ENCODE results near the gene SLC10A4. TPM values are rescaled to one million over a fixed set of nuclear protein-coding genes. Genes with fewer than 3 reads are reported as not detected.

Gene SLC10A4
- total and polyA plus RNA-seq, 2 of the 13 experiments (the other 11 are each of a cell fraction or from before 2014, with no cell fraction given): 0.04 to 0.07 TPM

DNA sequence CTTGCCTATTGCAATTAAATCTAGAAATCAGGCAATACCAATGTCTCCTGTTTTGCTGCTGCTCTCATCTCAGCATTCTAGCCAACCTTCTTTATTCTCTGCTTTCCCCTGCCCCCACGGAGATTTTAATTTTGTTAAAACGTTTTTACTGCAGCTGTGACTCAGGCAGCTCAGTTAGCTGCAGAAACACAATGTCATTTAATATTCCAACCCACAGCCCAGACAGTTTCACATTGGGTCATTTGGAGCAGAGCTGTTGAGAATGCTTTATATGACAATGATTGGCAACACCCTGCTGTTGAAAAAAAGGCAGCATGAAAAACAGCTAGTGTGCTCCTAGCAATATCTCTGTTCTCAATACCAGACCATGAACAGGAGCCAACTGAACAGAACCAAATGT, 12.6 kb upstream of the SLC10A4 start (continued):
- TF ChIP-seq, protein P1, sequence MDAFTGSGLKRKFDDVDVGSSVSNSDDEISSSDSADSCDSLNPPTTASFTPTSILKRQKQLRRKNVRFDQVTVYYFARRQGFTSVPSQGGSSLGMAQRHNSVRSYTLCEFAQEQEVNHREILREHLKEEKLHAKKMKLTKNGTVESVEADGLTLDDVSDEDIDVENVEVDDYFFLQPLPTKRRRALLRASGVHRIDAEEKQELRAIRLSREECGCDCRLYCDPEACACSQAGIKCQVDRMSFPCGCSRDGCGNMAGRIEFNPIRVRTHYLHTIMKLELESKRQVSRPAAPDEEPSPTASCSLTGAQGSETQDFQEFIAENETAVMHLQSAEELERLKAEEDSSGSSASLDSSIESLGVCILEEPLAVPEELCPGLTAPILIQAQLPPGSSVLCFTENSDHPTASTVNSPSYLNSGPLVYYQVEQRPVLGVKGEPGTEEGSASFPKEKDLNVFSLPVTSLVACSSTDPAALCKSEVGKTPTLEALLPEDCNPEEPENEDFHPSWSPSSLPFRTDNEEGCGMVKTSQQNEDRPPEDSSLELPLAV (CRISPR knock-in tag; conservative IDR thresholded peaks at IDR 0.05; ENCODE audit: low read depth): no peak

DNA sequence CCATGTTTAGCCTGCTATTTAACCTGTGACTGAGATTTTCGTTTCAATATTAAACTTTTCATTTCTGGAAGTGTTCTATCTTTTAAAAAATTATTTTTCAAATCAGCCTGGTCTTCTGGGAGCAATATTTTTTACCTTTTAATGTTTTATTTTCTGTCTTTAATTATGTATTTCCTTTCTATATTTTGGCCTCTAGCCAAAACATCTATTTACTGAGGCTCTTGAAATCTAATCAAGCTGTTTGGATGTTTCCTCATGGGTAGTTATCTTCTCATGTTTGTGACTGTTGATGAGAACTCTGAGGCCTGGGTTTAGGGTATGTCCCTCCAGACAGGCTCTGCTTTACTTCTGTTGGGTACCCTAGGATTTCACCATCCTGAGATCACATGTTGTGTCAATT, 10.3 kb upstream of the SLC10A4 start:
- WGBS (ENCODE audit: low lambda C conversion rate): 0% methylated on average over 1 of the region's 1 CpG

More for the DNA sequence above, 10.3 kb upstream of the SLC10A4 start:
- Histone ChIP-seq H3K9ac (ENCODE audit: insufficient read depth, low read depth, low read length) (no peak overlapping the region), H3K27ac (ENCODE audit: extremely low read length, insufficient read depth, low read length) (no peak overlapping the region), H3K36me3 (replicated peaks in 1 of 2; ENCODE audit: control insufficient read depth in 1 of 2, insufficient read depth in 2 of 2, low read length in 2 of 2) (no peaks in the 10 kb centered on the region), H3K79me2 (ENCODE audit: insufficient read depth, low read length) (no peaks in the 10 kb centered on the region), H3K4me2 (ENCODE audit: low read depth, low read length) (no peak overlapping the region), H3K9me3 (ENCODE audit: low read length) (no peaks in the 10 kb centered on the region), H3K4me3 (replicated peaks in 1 of 3; ENCODE audit: insufficient read depth in 1 of 3, low read depth in 2 of 3, low read length in 3 of 3) (no peak overlapping the region), H2AFZ (ENCODE audit: low read length) (no peak overlapping the region), H3K27me3 (ENCODE audit: control insufficient read depth in 1 of 2, insufficient read depth in 2 of 2, low read length in 2 of 2) (no peaks in the 10 kb centered on the region), H3K4me1 (ENCODE audit: insufficient read depth, low read length) (no peaks in the 10 kb centered on the region), H4K20me1 (ENCODE audit: insufficient read depth, low read length) (no peaks in the 10 kb centered on the region)
- no peak for FAIRE-seq
- TF ChIP-seq MTF1 (CRISPR knock-in tag; IDR thresholded peaks at IDR 0.05): no peak
- no peak for TF ChIP-seq ZNF446 (CRISPR knock-in tag; IDR thresholded peaks at IDR 0.05)
- TF ChIP-seq KAT7 (CRISPR knock-in tag; IDR thresholded peaks at IDR 0.05; ENCODE audit: borderline replicate concordance): no peak
- TF ChIP-seq TBP (CRISPR knock-in tag; IDR thresholded peaks at IDR 0.05): no peak
- TF ChIP-seq SIN3A (IDR thresholded peaks at IDR 0.05; ENCODE audit: borderline replicate concordance, low read depth, low read length): no peak
- TF ChIP-seq ZNF367 (CRISPR knock-in tag; IDR thresholded peaks at IDR 0.05; ENCODE audit: borderline replicate concordance): no peak
- TF ChIP-seq SMAD3 (CRISPR knock-in tag; IDR thresholded peaks at IDR 0.05): no peak
- TF ChIP-seq ZZZ3 (CRISPR knock-in tag; IDR thresholded peaks at IDR 0.05; ENCODE audit: borderline replicate concordance): no peak
- no peak for TF ChIP-seq ZNF775 (CRISPR knock-in tag; IDR thresholded peaks at IDR 0.05; ENCODE audit: borderline replicate concordance)
- no peak for TF ChIP-seq ZNF616 (CRISPR knock-in tag; IDR thresholded peaks at IDR 0.05; ENCODE audit: low read depth)
- no peak for TF ChIP-seq RBFOX2 (IDR thresholded peaks at IDR 0.05; ENCODE audit: low read depth, low read length)
- TF ChIP-seq, protein P2, sequence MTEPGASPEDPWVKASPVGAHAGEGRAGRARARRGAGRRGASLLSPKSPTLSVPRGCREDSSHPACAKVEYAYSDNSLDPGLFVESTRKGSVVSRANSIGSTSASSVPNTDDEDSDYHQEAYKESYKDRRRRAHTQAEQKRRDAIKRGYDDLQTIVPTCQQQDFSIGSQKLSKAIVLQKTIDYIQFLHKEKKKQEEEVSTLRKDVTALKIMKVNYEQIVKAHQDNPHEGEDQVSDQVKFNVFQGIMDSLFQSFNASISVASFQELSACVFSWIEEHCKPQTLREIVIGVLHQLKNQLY (CRISPR knock-in tag; IDR thresholded peaks at IDR 0.05): no peak
- TF ChIP-seq ZNF737 (CRISPR knock-in tag; IDR thresholded peaks at IDR 0.05; ENCODE audit: borderline replicate concordance): no peak
- TF ChIP-seq ZIK1 (CRISPR knock-in tag; IDR thresholded peaks at IDR 0.05; ENCODE audit: borderline replicate concordance, low read depth): no peak
- no peak for TF ChIP-seq PAF1 (CRISPR knock-in tag; IDR thresholded peaks at IDR 0.05)
- TF ChIP-seq, protein P3, sequence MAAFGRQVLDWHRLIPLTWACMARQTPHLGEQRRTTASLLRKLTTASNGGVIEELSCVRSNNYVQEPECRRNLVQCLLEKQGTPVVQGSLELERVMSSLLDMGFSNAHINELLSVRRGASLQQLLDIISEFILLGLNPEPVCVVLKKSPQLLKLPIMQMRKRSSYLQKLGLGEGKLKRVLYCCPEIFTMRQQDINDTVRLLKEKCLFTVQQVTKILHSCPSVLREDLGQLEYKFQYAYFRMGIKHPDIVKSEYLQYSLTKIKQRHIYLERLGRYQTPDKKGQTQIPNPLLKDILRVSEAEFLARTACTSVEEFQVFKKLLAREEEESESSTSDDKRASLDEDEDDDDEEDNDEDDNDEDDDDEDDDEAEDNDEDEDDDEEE (CRISPR knock-in tag; IDR thresholded peaks at IDR 0.05): no peak
- TF ChIP-seq, protein P4, sequence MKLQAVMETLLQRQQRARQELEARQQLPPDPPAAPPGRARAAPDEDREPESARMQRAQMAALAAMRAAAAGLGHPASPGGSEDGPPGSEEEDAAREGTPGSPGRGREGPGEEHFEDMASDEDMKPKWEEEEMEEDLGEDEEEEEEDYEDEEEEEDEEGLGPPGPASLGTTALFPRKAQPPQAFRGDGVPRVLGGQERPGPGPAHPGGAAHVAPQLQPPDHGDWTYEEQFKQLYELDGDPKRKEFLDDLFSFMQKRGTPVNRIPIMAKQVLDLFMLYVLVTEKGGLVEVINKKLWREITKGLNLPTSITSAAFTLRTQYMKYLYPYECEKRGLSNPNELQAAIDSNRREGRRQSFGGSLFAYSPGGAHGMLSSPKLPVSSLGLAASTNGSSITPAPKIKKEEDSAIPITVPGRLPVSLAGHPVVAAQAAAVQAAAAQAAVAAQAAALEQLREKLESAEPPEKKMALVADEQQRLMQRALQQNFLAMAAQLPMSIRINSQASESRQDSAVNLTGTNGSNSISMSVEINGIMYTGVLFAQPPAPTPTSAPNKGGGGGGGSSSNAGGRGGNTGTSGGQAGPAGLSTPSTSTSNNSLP (IDR thresholded peaks at IDR 0.05; ENCODE audit: low read depth, low read length): no peak
- in situ Hi-C loops (cut with HindIII; ENCODE audit: extremely low pct_ligation_motif_present, low pct_unique_long_range_greater_than_20kb) (no loop called here), intact Hi-C loops (cut with micrococcal nuclease; ENCODE audit: unreplicated experiment) (no loop called here)
- no peak for ATAC-seq
- ChIA-PET POLR2A (no interaction called here), CTCF (ENCODE audit: low intra/inter-chr PET ratio, low total read pairs) (no interaction called here)
- BruUV-seq (replicated peaks): no TSS peak
- no peak for DNase-seq (ENCODE audit: low spot score)

Data from HepG2 (cell line).